ENCODE results near the gene HDAC3. TPM values are rescaled to one million over a fixed set of nuclear protein-coding genes. Genes with fewer than 3 reads are reported as not detected.

Gene HDAC3
- total and polyA plus RNA-seq, 4 donors = 35.1 to 62.5 (median 46.7) TPM

DNA sequence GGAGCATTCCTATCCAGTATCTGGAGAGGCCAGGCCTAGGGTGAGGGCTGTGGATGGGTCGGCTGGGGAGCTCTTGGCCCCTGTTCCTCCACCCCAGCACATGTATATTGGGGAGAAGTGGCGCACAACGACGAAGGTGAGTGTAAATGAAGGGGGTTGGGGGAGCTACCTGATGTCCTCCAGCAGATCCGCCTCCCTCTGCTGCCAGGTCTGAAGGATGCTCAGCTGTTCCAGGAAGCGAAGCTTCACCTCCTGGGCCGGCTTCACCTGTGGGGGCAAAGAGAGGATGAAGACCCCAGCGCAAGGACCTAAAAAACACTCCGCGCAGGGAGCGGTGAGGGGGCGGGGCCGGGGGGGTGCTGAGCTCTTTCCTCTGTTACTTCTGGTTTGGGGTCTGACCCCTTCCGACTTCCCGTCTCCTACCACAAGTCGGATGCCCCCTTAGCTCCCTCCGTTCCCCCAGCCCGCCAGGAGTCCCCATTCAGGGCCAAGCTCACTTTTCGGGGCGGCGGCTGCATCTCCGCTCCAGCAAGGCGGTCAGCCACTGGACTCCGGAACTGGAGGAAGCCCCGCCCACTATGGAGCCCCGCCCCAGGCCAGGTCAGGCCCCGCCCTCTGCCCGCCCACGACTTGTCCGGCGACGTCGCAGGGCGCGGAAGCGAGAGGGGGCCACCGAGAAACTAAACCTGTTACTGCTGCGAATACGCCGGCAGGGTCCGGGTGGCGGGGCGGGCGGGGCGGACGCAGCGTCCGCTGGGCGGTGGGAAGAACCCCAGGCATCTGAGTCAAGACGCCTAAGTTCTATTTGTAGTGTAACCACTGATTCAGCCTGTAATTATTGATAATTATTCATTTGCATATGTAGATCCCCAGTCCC, 14.4 kb upstream of the HDAC3 start, which contains the start of gene FCHSD1:
Gene FCHSD1, minus strand, starts transcription at position 568 of the 877 bp plus-strand sequence. Its CDS starts 50 bp downstream, at position 518.
- ATAC-seq (ENCODE audit: insufficient read depth, low FRiP score) (peak; percentile 99), DNase-seq (peak; percentile 82 to 92 (median 87))
- H3K27me3 ChIP-seq (ENCODE audit: control insufficient read depth in 3 of 3, insufficient read depth in 3 of 3, low read length in 2 of 3) = no peaks in the 10 kb centered on the region
- 5 to 8% methylated on average over 39 to 50 of the region's 50 CpGs for WGBS, 2 donors
- peak within 1 kb of the TSS; percentile 53 for H3K4me3 ChIP-seq
- peak within 1 kb of the TSS; percentile 11 to 50 for H3K9ac ChIP-seq (ENCODE audit: insufficient read depth in 1 of 2, low read length in 2 of 2)
- H3K4me1 ChIP-seq (ENCODE audit: control insufficient read depth in 5 of 5, insufficient read depth in 5 of 5, low read length in 5 of 5) = peaks cover 0 to 13% (median 0%) of the 10 kb centered on the region in 5 donors
- peaks cover 4 to 16% (median 9%) of the 10 kb centered on the region in 4 donors for H3K36me3 ChIP-seq (ENCODE audit: control insufficient read depth in 4 of 4, insufficient read depth in 4 of 4, low read length in 4 of 4)
- peak within 1 kb of the TSS in 1 of 2 donors; percentile 32 for H3K27ac ChIP-seq (ENCODE audit: low read depth in 1 of 2, low read length in 1 of 2)
- H3K9me3 ChIP-seq (ENCODE audit: control insufficient read depth in 4 of 4, insufficient read depth in 3 of 4, low read length in 3 of 4) = no peaks in the 10 kb centered on the region
- TF ChIP-seq, protein P1, sequence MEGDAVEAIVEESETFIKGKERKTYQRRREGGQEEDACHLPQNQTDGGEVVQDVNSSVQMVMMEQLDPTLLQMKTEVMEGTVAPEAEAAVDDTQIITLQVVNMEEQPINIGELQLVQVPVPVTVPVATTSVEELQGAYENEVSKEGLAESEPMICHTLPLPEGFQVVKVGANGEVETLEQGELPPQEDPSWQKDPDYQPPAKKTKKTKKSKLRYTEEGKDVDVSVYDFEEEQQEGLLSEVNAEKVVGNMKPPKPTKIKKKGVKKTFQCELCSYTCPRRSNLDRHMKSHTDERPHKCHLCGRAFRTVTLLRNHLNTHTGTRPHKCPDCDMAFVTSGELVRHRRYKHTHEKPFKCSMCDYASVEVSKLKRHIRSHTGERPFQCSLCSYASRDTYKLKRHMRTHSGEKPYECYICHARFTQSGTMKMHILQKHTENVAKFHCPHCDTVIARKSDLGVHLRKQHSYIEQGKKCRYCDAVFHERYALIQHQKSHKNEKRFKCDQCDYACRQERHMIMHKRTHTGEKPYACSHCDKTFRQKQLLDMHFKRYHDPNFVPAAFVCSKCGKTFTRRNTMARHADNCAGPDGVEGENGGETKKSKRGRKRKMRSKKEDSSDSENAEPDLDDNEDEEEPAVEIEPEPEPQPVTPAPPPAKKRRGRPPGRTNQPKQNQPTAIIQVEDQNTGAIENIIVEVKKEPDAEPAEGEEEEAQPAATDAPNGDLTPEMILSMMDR (IDR thresholded peaks at IDR 0.05; ENCODE audit: control extremely low read depth, extremely low read depth) = no peak

- no peak overlapping the region for H3K27ac ChIP-seq (ENCODE audit: low read depth in 1 of 2, low read length in 1 of 2)
- H3K36me3 ChIP-seq (ENCODE audit: control insufficient read depth in 4 of 4, insufficient read depth in 4 of 4, low read length in 4 of 4) = peaks cover 4 to 15% (median 11%) of the 10 kb centered on the region in 4 donors
- no peaks in the 10 kb centered on the region for H3K9me3 ChIP-seq (ENCODE audit: control insufficient read depth in 4 of 4, insufficient read depth in 3 of 4, low read length in 3 of 4)
- H3K9ac ChIP-seq (ENCODE audit: insufficient read depth in 1 of 2, low read length in 2 of 2) = no peak overlapping the region
- ATAC-seq (ENCODE audit: insufficient read depth, low FRiP score) = no peak
- H3K27me3 ChIP-seq (ENCODE audit: control insufficient read depth in 3 of 3, insufficient read depth in 3 of 3, low read length in 2 of 3) = no peaks in the 10 kb centered on the region
- DNase-seq = no peak
- peaks cover 0 to 13% (median 0%) of the 10 kb centered on the region in 5 donors for H3K4me1 ChIP-seq (ENCODE audit: control insufficient read depth in 5 of 5, insufficient read depth in 5 of 5, low read length in 5 of 5)
- TF ChIP-seq, protein P1 (IDR thresholded peaks at IDR 0.05; ENCODE audit: control extremely low read depth, extremely low read depth) = no peak
- no peak overlapping the region for H3K4me3 ChIP-seq
Measured at GRCh38 chr5:141649972-141650371, 13.3 kb upstream of the HDAC3 start.

GRCh38 chr5:141649056-141649688, 12.5 kb upstream of the HDAC3 start:
- Histone ChIP-seq H3K4me1 (ENCODE audit: control insufficient read depth in 5 of 5, insufficient read depth in 5 of 5, low read length in 5 of 5) (peaks cover 0 to 13% (median 0%) of the 10 kb centered on the region in 5 donors), H3K9ac (ENCODE audit: insufficient read depth in 1 of 2, low read length in 2 of 2) (no peak overlapping the region), H3K4me3 (no peak overlapping the region), H3K36me3 (ENCODE audit: control insufficient read depth in 4 of 4, insufficient read depth in 4 of 4, low read length in 4 of 4) (peaks cover 4 to 16% (median 11%) of the 10 kb centered on the region in 4 donors), H3K27ac (ENCODE audit: low read depth in 1 of 2, low read length in 1 of 2) (no peak overlapping the region), H3K27me3 (ENCODE audit: control insufficient read depth in 3 of 3, insufficient read depth in 3 of 3, low read length in 2 of 3) (no peaks in the 10 kb centered on the region), H3K9me3 (ENCODE audit: control insufficient read depth in 4 of 4, insufficient read depth in 3 of 4, low read length in 3 of 4) (no peaks in the 10 kb centered on the region)
- no peak for DNase-seq
- ATAC-seq (ENCODE audit: insufficient read depth, low FRiP score) = no peak
- 94 to 98% methylated on average over 17 of the region's 17 CpGs for WGBS, 2 donors
- TF ChIP-seq, protein P1 (IDR thresholded peaks at IDR 0.05; ENCODE audit: control extremely low read depth, extremely low read depth) = no peak
